ENCODE measurements around the gene CSGALNACT2. TPM values are rescaled to one million over a fixed set of nuclear protein-coding genes. Genes with fewer than 3 reads are reported as not detected.

CSGALNACT2 gene
- total RNA-seq, 1 donor from 2014 or later = 17.3 TPM

- DNase-seq (ENCODE audit: low read depth, low spot score) = no peak
Observed at GRCh38 chr10:43202657-43203447, 64.6 kb downstream of the CSGALNACT2 start.

GRCh38 chr10:43203448-43204041 lies 65.3 kb downstream of the CSGALNACT2 start:
- DNase-seq (ENCODE audit: low read depth, low spot score) = no peak

GRCh38 chr10:43204042-43204942 lies 66.0 kb downstream of the CSGALNACT2 start:
- no peak for DNase-seq (ENCODE audit: low read depth, low spot score)

GRCh38 chr10:43204943-43205671 lies 66.9 kb downstream of the CSGALNACT2 start:
- peak; percentile 15 for DNase-seq (ENCODE audit: low read depth, low spot score)

GRCh38 chr10:43205681-43206390 lies 67.6 kb downstream of the CSGALNACT2 start:
- DNase-seq (ENCODE audit: low read depth, low spot score) = no peak

- no peak for DNase-seq (ENCODE audit: low read depth, low spot score)
Observed at GRCh38 chr10:43206391-43207235, 68.4 kb downstream of the CSGALNACT2 start.

GRCh38 chr10:43208147-43209073 lies 70.2 kb downstream of the CSGALNACT2 start:
- no peak for DNase-seq (ENCODE audit: low read depth, low spot score)

- no peak for DNase-seq (ENCODE audit: low read depth, low spot score)
Observed at GRCh38 chr10:43209074-43209455, 70.8 kb downstream of the CSGALNACT2 start.

GRCh38 chr10:43209651-43210141 lies 71.5 kb downstream of the CSGALNACT2 start:
- DNase-seq (ENCODE audit: low read depth, low spot score) = no peak

GRCh38 chr10:43210556-43210955 lies 72.3 kb downstream of the CSGALNACT2 start:
- DNase-seq (ENCODE audit: low read depth, low spot score) = no peak

GRCh38 chr10:43211030-43211429 lies 72.8 kb downstream of the CSGALNACT2 start:
- no peak for DNase-seq (ENCODE audit: low read depth, low spot score)

- no peak for DNase-seq (ENCODE audit: low read depth, low spot score)
Observed at GRCh38 chr10:43211431-43212042, 73.3 kb downstream of the CSGALNACT2 start.

GRCh38 chr10:43212043-43212721 lies 73.9 kb downstream of the CSGALNACT2 start:
- DNase-seq (ENCODE audit: low read depth, low spot score) = no peak

GRCh38 chr10:43214071-43214955 lies 76.1 kb downstream of the CSGALNACT2 start:
- no peak for DNase-seq (ENCODE audit: low read depth, low spot score)

GRCh38 chr10:43214956-43215561 lies 76.8 kb downstream of the CSGALNACT2 start:
- no peak for DNase-seq (ENCODE audit: low read depth, low spot score)
